C4-2B (cell line): ENCODE results near the gene SEC23IP.
"Not testable (repeated sequence)": the region's sequence is repeated elsewhere in the genome, so short reads cannot be mapped to it uniquely, and the experiment has no call there.

Experiments
- H3K27ac ChIP-seq: fragments of 450-650 bp; 2 replicates; pipeline ENCODE4 v1.5.1; 2017
- CTCF ChIP-seq: fragments of 450-650 bp; conservative IDR thresholded peaks from 2 replicates; pipeline ENCODE4 v1.5.1; 2017; ENCODE audit warnings: mild to moderate bottlenecking
- ZFX ChIP-seq: fragments of 450-650 bp; IDR thresholded peaks from 2 replicates; pipeline ENCODE4 v1.6.1; 2017

Gene SEC23IP

GRCh38 chr10:119893074-119893473 lies 544 bp downstream of the SEC23IP start:
- TF ChIP-seq CTCF (no peak), ZFX (no peak)

GRCh38 chr10:119893845-119894427 lies 1.4 kb downstream of the SEC23IP start:
- TF ChIP-seq CTCF (no peak), ZFX (no peak)
- H3K27ac ChIP-seq: peak overlapping the region; percentile 94

More at GRCh38 chr10:119893074-119893473, 544 bp downstream of the SEC23IP start:
- H3K27ac ChIP-seq: peak overlapping the region; percentile 94

- no peak for TF ChIP-seq CTCF
- TF ChIP-seq ZFX: no peak
- peak overlapping the region; percentile 73 for H3K27ac ChIP-seq
These were observed 3.6 kb downstream of the SEC23IP start for GRCh38 chr10:119896061-119896655.

GRCh38 chr10:119896937-119897770 lies 4.6 kb downstream of the SEC23IP start:
- no peak for TF ChIP-seq ZFX
- TF ChIP-seq CTCF: no peak
- H3K27ac ChIP-seq: peak overlapping the region; percentile 48

- TF ChIP-seq CTCF: no peak
- TF ChIP-seq ZFX: no peak
These were observed 6.0 kb downstream of the SEC23IP start for GRCh38 chr10:119898577-119898976.

GRCh38 chr10:119903946-119904666 lies 11.6 kb downstream of the SEC23IP start:
- TF ChIP-seq ZFX: no peak
- no peak for TF ChIP-seq CTCF
- H3K27ac ChIP-seq: no peak overlapping the region

More at GRCh38 chr10:119898577-119898976, 6.0 kb downstream of the SEC23IP start:
- no peak overlapping the region for H3K27ac ChIP-seq

GRCh38 chr10:119907695-119908094 lies 15.2 kb downstream of the SEC23IP start:
- not testable (repeated sequence) for H3K27ac ChIP-seq
